ENCODE measurements around the gene ABCA5.

Gene ABCA5

DNA sequence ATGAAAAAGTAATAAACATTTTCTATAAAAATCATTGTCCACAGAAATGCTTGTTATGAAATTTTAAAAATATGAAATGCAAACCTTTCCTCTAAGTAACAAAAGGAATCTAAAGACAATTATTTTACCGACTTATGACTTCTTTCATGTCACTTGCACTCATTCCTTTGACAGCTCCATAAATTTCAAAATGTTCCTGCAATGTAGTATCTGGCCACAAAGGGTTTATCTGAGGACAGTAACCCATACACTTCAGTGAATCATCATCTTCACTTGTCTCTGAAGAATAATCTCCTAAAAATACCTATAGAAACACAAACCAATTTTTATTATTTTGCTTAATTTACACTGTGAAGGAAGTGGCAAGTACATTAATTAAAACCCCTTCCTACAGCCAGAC, 72.7 kb downstream of the ABCA5 start:
- DNase-seq: no peak

DNA sequence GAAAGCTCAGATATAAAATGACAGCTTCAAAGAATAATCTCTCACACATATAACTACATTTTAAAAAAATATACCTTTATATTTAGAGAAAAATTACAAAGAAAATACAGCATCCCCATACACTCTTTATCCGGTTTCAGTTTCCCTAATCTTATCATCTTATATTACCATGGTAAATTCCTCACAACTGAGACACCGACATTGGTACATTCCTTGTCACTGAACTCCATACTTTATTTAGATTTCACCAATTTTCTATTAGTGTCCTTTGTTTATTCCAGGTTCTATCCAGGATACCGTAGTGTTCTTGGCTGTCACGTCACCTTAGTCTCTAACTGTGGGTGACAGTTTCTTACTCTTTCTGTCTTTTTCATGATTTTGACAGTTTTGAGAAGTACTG, 76.3 kb downstream of the ABCA5 start:
- DNase-seq: no peak

DNA sequence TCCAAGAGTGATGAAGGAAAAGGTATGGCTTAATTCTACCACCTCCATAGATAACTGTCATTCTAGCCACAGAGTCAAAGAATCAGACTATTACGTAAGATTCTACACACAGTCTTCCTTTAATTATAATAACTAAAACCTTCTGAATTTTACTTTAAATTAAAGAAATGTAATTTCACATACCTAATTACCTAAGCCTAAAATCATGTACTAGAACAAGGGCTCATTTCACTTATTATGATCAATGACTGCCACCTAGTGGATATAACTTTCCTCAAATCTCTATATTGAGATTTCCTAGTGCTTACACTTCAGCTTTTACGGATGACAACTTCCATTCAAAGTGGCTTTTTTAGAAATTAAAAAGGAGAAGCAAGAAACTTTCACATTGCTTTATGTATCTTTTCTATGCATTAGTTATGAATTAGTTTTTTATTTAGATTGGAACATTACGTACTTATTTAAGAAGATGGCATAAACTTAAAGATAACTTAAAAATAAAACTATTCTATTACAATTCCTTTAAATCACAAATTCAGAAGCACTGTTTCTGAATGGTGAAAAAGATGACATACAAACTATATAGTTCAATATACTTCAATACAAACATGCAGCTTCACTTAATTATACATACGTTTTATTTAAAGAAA, 80.1 kb downstream of the ABCA5 start:
- DNase-seq: no peak

DNA sequence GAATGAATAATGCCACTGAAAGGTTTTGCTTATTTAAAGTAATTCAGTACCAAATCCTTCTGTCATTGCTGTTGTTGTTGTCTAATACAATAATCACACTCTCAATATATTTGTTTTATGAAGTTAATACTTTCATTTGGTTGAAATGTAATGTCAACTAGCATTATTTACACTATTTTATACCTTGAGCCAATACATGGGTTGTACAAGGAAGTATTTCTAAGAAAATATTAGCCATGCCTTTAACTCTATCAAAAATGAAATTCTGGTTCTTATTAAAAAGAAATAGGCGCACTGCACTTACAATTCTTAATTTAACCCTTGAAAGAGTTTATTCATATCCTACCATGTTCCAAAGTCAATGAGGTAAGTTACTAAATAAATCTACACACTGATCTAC, 80.7 kb downstream of the ABCA5 start:
- no peak for DNase-seq

DNA sequence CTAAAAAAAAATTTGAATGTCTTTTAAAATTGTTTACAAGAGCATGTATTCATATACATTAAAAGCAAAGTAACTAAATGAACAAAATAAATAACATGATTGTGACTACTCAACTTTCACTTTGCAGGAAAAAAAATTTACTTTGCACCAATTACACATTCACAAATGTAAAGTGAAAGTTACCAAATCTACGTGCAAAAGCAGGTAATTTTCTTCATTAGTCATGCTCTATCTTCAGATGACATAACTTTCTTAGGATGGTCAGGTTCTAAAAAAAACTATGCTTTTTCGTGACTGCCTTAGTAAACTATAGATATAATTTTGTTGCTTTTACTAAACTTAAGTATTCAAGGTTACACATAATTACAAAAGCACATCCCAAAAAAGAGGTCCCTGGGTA, 81.3 kb downstream of the ABCA5 start:
- DNase-seq: no peak

DNA sequence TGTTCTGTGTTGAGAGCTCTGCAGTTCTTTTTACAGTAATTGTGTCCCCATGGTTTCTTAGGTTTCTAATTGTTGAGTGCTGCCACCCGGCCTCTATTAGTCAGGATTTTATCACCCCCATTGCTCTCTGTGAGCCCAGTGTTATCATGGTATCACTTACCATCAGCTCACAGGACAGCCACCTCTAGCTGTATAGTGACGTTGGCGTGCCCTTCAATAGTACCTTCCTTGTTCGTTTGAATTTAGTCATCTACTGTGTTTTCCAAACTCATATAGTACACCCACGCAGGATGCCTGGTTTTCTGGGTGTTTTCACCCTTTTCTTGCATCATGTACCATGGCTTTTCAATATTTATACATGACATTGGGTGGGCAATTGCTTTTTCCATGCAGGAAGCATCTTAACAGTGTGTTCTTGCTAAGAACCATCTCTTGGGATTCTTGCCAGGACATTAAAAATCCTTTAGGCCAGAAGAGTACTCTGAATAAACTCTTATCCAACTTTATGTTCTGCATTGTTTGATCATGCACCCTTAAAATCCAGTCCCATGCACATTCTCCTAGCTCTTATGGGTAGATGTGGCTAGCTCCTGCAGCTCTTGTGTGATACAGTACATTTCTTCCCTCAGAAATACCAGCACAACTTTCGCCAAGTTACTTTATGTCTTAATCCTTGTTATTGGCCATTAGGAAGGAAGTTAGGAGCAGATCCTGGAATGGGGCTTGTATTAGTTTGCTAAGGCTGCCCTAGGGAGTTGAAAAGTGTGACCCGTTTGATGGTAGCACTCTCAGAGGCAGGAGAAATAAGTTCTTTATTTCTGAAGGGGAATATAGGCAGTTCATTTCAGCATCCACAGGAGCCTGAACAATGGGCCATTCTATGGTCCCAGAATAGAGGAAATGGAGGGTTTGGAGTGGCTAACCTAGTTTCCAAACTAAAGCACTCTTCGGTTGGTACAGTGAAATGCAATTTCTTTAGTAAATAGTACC, 87.0 kb downstream of the ABCA5 start:
- no peak for DNase-seq

DNA sequence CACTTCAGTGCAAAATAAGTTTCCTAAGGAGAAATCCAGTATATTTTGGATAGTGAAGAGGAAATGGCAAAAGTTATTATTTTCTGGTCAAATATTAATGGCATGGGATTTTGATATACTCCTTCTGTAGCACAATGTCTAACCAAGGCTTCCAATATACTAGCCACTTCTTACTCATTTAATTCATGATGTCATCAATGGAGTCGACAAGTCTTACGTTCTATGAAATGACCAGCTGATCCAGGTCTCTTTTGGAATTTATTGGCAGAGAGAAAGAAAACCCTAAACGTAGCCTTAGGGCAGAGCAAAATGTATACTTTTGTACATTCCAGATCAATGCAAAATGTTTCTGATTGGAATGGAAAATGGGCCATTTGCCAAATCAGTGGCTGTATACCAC, 90.0 kb downstream of the ABCA5 start:
- DNase-seq: no peak

DNA sequence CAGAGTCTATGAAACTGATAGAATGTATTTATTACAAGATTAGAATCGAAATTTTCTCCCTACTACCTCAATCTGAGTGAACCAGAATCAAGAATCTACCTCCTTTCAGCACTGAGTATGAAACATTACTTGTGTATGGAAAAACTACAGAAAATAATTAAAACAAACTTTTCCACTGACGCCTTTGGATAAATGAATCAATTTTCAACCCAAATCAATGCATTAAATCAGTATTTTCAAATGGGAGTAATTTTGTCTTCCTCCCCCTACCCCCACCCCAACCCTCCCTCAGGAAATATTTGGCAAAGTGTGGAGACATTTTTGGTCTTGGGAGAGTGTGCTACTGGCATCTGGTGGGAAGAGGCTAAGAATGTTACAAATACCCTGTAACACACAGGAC, 90.5 kb downstream of the ABCA5 start:
- DNase-seq: no peak

DNA sequence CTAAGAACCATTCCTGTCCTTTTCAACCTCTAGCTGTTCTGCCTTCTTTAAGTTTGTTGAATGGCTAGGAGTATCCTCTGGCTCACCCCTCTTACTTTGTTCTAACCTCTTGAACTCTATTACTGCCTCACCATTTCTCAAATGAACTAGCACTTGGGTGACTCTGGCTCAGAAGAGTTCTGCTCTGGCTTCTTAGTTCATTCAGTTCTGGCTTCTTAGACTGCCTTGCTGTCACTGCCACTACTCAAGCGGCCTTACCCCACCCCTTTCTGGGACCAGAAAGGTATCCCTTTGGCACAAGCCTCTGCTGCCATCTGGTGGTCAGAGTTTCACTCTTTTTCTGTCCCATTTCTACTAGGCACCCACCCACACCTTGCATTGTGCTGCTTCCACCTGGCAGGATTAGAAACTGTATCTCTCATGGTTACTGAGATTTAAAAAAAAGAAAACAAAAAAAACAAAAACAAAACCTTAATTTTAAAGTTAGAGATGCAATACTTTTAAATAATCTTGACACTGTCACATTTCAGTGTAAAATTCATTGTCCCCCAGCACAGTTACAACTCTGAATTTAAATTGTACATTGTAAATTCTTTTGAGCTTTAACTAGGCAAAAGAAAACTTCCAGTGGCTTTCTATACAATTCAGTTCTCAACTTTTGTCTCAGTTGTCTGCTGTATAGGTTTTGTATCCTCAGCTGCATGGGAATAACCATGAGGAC, 91.4 kb downstream of the ABCA5 start:
- DNase-seq: peak; percentile 3

DNA sequence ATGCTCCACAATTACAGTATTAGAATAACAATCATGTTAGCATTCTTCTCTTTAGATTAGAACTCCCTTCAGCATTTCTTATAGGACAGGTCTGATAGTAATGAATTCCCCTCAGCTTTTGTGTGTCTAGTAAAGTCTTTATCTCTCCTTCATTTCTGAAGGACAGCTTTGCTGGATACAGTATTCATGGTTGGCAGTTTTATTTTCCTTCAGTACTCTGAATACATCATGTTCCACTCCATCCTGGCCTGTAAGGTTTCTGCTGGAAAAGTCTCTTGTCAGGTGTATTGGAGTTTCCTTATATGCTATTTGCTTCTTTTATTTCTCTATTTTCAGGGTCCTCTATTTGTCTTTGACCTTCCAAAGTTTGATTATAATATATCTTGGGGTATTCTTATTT, 94.3 kb downstream of the ABCA5 start:
- no peak for DNase-seq

DNA sequence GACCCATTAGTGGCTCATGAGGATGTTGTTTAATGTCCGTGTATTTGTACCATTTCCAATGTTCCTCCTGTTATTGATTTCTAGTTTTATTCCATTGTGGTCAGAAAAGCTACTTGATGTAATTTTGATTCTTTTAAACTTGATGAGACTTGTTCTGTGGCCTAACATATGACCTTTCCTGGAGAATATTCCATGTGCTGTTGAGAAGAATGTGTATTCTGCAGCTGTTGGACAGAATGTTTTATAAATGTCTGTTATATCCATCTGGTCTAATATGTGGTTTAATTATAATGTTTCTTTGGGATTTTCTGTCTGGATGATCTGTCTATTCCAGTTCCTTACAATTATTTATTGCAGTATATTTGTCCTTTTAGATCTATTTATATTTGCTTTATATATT, 95.4 kb downstream of the ABCA5 start:
- no peak for DNase-seq

DNA sequence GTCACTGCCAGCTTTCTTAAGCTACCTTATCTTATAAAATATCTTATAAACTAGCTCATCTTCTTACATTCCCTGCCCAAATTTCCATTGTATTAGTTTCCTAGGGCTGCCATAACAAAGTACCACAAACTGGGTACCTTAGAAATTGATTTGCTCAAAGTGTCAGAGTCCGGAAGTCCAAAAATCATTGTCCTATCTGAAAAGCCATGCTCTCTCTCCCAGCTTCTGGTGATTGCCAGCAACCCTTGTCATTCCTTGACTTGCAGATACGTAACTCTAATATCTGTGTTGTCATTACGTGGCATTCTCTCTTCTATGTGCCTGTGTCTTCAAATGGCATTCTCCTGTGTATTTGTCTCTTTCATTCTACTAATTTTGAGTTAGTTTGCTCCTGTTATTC, 96.0 kb downstream of the ABCA5 start:
- DNase-seq: no peak

DNA sequence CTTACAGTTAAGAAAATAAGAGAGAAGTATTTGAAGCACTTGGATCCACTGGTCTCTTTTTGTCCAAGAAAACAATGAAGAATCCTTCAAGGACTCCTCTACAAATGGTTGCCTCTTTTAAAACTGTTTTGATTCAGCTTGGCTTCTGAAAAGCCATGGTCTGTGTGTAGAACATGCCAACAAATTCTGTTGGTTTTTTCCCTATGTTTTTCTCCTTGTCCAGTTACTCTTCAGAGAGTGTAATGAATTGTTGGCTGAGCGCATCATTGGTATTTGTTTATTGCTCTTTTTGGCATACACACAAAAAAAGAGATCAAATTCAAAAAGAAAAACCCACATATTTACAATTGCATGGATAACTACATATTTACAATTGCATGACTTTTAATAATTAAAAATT, 98.4 kb downstream of the ABCA5 start, which contains the start of gene ABCA10:
Gene ABCA10 (minus strand): TSS at position 249 of the 400 bp plus-strand sequence. CDS start 3,466 bp downstream, outside the sequence.
- DNase-seq: no peak

DNA sequence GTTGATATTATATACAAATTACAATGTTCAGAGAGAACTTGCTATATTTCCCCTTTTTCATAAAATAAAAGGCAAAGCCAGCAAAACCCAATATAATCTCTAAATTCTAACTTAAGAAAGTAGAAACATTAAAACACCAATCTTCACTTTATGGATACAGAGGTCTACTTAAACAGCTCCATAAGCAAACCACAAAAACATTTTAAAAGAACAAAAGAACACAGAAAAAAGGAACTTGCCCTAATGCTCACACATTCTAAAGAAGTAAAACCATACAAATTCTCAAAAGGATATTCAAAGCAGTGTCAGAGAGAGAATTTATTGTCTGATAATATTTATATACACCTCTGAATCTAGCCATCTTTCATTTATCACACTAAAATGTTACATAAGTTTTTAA, 98.9 kb downstream of the ABCA5 start:
- no peak for DNase-seq

DNA sequence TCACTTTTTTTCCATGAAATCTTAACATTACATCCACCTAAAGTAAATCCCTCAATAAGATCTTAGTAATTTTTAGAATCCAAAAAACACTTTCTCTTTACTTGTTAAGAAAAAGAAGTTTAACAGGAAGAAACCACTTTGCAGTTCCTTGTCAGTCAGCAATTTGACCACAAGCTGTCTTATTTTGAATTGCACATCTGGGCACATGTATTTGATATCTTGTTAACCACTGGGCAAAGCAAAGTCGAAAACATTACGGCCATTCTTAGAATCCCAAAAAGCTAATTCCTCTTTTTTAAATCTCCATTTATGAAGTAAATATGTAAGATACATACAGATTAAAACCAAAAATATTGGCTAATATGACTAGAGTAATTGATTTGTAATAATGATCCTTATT, 99.4 kb downstream of the ABCA5 start:
- DNase-seq: no peak

DNA sequence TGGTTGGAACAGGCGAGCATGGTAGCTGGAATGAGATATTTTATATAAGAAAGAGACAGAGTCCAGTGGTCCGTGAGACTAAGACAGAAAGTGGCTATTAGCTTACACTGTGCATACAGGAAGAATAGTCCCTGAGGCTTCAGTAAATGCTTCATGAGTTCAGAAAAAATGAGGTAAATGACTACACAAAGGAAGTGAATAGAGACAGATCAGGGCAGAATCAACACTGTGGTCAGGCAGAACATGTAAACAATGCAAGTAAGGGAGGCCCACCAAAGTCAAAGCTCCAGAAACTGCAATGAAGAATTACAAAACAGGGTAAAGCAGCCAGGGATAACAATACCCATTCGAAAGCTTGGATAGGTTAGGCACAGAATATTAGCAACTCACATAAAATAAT, 103.1 kb downstream of the ABCA5 start:
- DNase-seq: no peak

DNA sequence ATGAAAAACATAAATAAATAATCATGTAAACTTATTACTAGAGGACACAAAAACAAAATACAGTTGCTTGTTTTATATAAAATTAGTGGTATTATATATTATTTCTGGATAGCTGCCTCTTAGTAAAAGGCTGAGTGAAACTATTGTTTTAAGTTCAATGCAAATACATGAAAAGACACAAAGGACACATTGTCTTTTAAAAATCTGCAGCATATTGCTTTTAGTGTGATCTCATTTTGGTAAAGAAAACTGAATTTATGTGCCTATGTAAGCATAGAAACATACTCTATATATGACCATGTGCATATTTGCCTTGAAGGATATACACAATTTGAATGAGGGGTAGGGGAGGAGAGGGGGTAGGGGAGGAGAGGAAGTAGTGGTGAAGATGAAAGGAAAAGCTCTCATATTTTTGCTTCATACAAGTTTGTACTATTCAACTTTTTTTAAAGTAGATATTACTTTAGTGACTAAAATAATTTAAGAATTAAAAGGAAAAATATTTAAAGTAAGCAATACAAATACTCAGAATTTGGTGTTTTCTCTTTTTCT, 104.2 kb downstream of the ABCA5 start:
- DNase-seq: no peak

DNA sequence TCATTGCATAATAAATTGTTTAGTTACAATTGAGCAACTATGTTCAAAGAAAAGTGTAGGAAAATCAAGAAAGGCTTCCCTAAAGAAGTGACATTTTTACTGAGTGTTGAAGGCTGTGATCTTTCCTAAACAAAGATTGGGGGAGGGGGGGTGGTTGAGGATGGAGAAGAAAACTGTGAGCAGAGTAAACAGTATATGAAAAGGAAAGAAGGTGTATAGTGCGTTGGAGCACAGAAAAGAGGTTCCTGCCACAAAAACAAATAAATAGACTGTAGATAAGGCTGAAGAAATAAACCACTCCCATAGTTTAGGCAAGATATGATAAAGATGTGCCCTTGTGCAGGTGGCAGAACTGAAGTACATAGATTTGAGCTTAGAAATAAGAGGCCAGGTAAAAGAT, 106.8 kb downstream of the ABCA5 start:
- DNase-seq: no peak

DNA sequence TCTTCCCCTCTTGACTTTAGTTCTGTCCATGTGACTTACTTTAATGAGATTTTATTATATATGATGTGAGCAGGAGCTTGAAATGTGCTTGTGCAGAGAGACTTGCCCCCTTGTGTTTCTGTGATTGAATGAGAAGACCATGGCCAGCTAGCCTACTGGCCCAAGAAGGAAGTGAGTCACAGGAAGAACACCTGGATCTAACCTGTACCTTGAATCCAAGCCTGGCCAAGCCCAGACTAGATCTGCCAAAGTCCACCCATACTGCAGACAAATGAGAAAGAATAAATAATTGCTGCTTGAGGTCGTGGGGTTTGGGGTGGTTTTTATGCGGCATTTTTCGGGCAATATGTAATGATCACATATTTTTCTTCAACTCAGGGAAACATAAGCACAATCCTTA, 107.9 kb downstream of the ABCA5 start:
- DNase-seq: no peak

DNA sequence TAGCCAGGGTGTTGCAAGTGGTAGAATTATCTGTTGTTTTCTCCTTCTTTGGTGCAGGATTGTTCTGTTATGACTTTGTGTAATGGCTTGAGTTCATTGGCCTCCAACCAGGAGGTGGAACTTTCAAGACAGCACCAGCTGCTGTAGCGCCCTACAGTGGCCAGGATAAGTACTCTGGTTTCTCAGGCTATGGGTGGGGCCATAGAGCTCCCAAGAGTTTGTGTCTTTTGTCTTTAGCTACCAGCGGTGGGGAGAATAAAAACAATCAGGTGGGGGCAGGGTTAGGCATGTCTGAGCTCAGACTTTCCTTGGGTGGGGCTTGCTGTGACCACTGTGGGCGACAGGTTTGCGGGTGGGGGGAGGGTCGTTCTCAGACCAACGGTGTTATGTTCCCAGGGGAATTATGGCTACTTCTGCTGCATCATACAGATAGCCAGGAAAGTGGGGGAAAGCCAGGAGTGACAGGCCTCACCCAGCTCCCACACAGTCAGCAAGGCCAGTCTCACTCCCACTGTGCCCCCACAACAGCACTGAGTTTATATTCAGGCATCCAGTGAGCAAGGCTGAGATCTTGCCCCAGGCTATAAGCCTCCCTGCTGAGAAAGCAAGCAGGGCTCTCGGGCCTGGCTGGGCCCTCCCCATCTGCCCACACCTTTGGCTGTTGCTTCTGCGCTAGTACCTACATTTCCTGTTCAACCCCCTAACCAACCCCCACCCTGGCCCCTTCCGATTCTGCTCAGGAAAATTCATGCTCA, 113.7 kb downstream of the ABCA5 start:
- no peak for DNase-seq

DNA sequence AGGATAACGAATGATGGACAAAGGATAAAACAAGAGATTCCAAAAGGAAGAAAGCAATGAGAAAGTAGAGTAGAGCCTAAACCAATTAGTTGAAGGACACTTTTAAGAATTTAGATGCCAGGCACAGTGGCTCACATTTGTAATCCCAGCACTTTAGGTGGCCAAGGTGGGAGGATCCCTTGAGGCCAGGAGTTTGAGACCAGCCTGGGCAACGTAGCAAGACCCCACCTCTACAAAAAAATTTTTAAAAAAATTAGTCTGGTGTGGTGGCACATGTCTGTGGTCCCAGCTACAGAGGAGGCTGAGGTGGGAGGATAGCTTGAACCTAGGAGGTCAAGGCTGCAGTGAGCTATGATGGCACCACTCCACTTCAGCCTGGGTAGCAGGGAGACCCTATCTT, 118.3 kb downstream of the ABCA5 start:
- no peak for DNase-seq

DNA sequence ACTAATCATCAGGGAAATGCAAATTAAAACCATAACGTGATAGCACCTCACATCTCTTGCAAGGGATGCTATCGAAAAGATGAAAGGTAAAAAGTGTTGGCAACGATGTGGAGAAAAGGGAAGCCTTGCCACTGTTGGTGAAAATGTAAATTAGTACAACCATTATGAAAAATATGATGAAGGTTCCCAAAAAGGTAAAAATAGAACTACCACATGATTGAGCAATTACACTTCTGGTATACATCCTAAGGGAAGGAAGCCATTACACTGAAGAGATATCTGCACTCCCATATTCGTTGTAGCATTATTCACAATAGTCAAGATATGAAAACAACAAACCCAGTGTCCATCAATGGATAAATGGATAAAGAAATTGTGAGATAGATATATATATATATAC, 119.8 kb downstream of the ABCA5 start:
- DNase-seq: no peak

DNA sequence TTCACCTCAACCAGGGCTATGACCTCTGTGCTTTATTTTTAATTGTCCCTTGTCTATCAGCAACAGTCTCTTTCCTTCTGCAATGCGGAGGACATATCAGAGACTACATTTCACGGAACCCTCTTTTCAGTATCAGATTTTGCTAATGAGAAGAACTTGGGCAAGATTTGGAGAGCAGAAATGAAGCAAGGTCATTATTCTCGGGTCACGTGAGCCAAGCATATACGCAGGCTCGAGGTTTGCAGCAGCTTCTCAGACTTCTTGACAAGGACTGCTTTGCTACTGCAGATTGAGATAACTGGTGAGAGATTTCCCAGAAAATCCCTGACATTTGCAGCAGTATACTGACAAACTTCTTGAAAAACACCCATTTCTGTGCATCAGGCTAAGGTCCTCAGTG, 128.7 kb downstream of the ABCA5 start:
- DNase-seq: no peak

Measured in GOT3 (cell line).